Measurements from ENCODE around the gene CYP27A1.

DNA sequence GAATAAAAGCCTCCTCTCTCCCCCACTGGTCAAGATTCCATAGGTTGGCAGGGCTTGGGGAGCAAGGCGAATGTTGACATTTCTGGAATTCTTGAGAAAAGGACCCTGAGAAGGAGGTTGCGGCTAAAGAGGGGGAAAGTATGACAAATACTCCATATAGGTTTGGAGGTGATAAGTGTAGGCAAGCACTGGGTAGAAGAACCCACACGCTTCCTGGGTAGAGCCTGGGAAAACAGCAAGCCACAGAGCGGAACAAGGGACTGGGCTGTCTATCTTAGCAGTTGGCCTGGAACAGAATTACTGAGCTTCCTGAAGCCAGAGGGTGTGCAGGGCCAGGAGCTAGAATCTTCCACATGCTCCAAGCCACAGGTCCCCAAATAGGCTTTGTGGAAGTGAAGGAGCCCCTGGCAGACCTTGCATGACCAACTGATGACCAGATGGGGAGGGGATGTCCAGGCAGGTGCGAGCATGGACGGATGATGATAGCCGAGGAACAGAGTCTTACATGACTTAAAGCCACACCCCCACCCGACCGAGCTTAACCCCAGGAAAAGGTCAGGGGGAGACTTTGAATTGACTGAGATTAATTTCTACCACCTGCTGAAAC, 39.8 kb downstream of the CYP27A1 start:
- TF ChIP-seq NFRKB (IDR thresholded peaks at IDR 0.05), result no peak
- TF ChIP-seq FOXM1 (IDR thresholded peaks at IDR 0.05; ENCODE audit: borderline replicate concordance), result no peak
- no peak for TF ChIP-seq BHLHE40 (IDR thresholded peaks at IDR 0.05; ENCODE audit: borderline replicate concordance)
- TF ChIP-seq TARDBP (IDR thresholded peaks at IDR 0.05), result no peak

All from HEK293T (cell line).